Upper lobe of right lung (tissue), 1 donor: Measurements from ENCODE around the gene C2CD3. TPM values are rescaled to one million over a fixed set of nuclear protein-coding genes. Genes with fewer than 3 reads are reported as not detected.
A peak's percentile ranks its signal among the peaks of the same experiment; 100 is the strongest.

ENCODE experiments used
- ATAC-seq: fragments of 200-7000 bp; cut with Tn5 transposase; one replicate; pipeline ENCODE4 v1.9.1; 2020; ENCODE audit warnings: mild to moderate bottlenecking, moderate library complexity
- DNase-seq: peaks from one replicate; pipeline ENCODE4 v3.0.0-alpha.2; 2020
- H3K27ac ChIP-seq: fragments of 200-600 bp; one replicate; pipeline ENCODE4 v1.8.0; 2022
- H3K27me3 ChIP-seq: fragments of 200-600 bp; one replicate; pipeline ENCODE4 v1.8.0; 2022; ENCODE audit warnings: mild to moderate bottlenecking
- H3K36me3 ChIP-seq: fragments of 200-600 bp; one replicate; pipeline ENCODE4 v1.8.0; 2022
- H3K4me1 ChIP-seq: fragments of 200-600 bp; one replicate; pipeline ENCODE4 v1.8.0; 2022
- H3K4me3 ChIP-seq: fragments of 200-600 bp; one replicate; pipeline ENCODE4 v1.8.0; 2022; ENCODE audit warnings: mild to moderate bottlenecking
- H3K9me3 ChIP-seq: fragments of 200-600 bp; one replicate; pipeline ENCODE4 v1.8.0; 2022
- CTCF ChIP-seq: fragments of 200-600 bp; IDR thresholded peaks from one replicate; pipeline ENCODE4 v1.8.0; 2022; ENCODE audit warnings: antibody characterized with exemption
- intact Hi-C: fragments of 100-400 bp; cut with DNase I; formaldehyde crosslinking; loops from one replicate; pipeline ENCODE4 v1.11.0; 2022
- total RNA-seq: library from RNA; stranded (reverse); fragmentation: NEBNext Ultra II Directional; extraction: Animal tissue kit (Norgen Biotek cat#: 25700); gene quantifications from one replicate; pipeline ENCODE4 v1.2.1, GENCODE V29; 2021
- donor health status: DM: no; HTN: yes; CAD: no; lungs with severe emphysema.

C2CD3 gene
- total RNA-seq, 1 donor from 2014 or later, result 26.8 TPM

DNA sequence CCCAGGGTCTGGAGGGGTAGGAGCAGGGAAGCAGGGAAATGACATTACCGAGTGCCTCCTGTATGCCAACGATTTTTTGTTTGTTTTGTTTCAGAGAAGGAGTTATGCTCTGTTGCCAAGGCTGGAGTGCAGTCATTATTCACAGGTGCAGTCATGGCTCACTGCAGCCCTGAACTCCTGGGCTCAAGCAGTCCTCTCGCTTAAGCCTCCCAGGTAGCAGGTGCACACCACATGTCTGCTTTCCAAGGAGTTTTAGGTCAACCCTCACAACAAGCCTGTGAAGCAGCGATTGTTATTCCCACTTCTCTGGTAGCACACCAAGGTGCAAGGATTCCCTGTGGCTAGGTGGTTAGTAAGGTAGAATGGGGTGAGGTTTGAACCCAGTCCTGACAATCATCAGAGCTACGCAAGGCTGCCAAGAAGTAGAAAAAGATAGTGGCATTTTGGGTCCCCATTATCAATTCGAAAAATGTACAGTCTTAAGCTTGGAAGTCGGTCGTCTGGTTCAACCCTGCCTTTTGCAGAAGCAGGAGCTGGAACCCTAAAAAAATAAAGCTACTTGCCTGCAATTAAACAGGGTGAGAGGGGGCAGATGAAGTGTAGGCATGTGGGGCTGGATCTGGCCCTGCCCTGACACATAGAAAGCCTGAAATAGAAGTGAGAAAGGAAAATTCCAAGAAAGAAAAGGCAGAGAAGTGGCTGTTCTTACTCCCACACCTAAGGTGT is 171.1 kb downstream of the C2CD3 start:
- Histone ChIP-seq H3K36me3 (no peaks in the 10 kb centered on the region), H3K4me3 (no peak overlapping the region), H3K4me1 (no peaks in the 10 kb centered on the region), H3K27me3 (no peaks in the 10 kb centered on the region), H3K27ac (no peak overlapping the region), H3K9me3 (no peaks in the 10 kb centered on the region)
- ATAC-seq (no peak), DNase-seq (no peak)
- intact Hi-C loops, result no loop called here
- TF ChIP-seq CTCF, result no peak

GRCh38 chr11:73998846-73999575 is 171.8 kb downstream of the C2CD3 start:
- no peaks in the 10 kb centered on the region for H3K27me3 ChIP-seq
- H3K4me3 ChIP-seq, result no peak overlapping the region
- no peak overlapping the region for H3K27ac ChIP-seq
- H3K4me1 ChIP-seq, result no peaks in the 10 kb centered on the region
- H3K36me3 ChIP-seq, result no peaks in the 10 kb centered on the region
- no peak for ATAC-seq
- TF ChIP-seq CTCF, result no peak
- intact Hi-C loops, result no loop called here
- H3K9me3 ChIP-seq, result no peaks in the 10 kb centered on the region
- DNase-seq, result no peak

DNA sequence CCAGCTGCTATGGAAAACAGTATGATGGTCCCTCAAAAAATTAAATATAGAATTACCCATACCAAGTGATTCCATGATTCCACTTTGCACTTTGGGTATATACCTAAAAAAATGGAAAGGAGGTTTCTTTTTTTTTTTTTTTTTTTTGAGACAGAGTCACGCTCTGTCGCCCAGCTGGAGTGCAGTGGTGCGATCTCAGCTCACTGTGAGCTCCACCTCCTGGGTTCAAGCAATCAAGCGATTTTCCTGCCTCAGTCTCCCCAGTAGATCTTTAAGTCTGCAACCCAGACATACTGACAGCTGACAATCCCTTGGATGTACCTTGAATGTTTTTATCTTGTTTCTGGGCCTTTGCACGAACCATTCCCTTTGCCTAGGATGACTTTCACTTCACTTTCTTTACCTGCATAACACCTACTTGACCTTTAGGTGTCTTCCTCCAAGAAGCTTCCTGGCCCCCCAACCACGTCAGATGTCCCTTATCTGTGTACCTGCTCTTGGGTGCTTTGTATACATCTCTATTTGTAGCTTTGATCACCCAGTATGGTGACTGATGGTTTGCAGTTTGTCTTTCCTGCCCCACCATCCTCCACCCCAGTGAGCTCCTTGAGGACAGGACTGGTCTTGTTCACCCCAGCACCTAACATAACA is 173.6 kb downstream of the C2CD3 start:
- no peak for TF ChIP-seq CTCF
- Histone ChIP-seq H3K27ac (no peak overlapping the region), H3K9me3 (no peaks in the 10 kb centered on the region), H3K4me3 (no peak overlapping the region), H3K4me1 (no peaks in the 10 kb centered on the region), H3K27me3 (no peaks in the 10 kb centered on the region), H3K36me3 (no peaks in the 10 kb centered on the region)
- intact Hi-C loops, result no loop called here
- DNase-seq (no peak), ATAC-seq (no peak)

- TF ChIP-seq CTCF, result no peak
- intact Hi-C loops, result no loop called here
- ATAC-seq, result no peak
- Histone ChIP-seq H3K4me1 (peaks cover 2% of the 10 kb centered on the region), H3K36me3 (no peaks in the 10 kb centered on the region), H3K9me3 (no peaks in the 10 kb centered on the region), H3K27me3 (no peaks in the 10 kb centered on the region), H3K27ac (peak overlapping the region; percentile 67), H3K4me3 (no peak overlapping the region)
- DNase-seq, result no peak
Measured at GRCh38 chr11:73996161-73996747, 174.5 kb downstream of the C2CD3 start.

DNA sequence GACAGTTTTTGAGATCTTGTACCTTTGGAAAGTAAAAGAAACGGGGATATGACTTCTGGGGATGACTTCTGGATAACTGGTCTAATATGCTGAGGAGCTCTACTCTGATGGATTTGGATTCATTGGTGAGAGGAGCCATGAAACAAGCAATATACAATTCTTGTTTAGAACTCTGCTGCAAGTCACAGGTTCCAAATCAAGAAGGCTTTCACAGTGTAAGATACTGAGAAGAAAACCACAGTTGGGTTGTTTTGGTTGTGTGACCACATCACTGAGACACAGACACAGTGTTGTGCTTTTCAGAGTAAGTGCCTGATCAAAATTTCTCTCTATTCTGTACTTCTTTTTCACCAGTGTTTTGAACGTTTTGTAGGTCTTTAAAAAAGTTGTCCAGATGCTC is 175.1 kb downstream of the C2CD3 start:
- intact Hi-C loops, result no loop called here
- H3K9me3 ChIP-seq, result no peaks in the 10 kb centered on the region
- no peaks in the 10 kb centered on the region for H3K27me3 ChIP-seq
- TF ChIP-seq CTCF, result no peak
- H3K4me3 ChIP-seq, result no peak overlapping the region
- no peak for ATAC-seq
- DNase-seq, result no peak
- peaks cover 7% of the 10 kb centered on the region for H3K4me1 ChIP-seq
- H3K36me3 ChIP-seq, result no peaks in the 10 kb centered on the region
- peak overlapping the region; percentile 67 for H3K27ac ChIP-seq
